Caki2 (cell line): Measurements from ENCODE around the gene NAPG. TPM values are rescaled to one million over a fixed set of nuclear protein-coding genes. Genes with fewer than 3 reads are reported as not detected.
A peak's percentile ranks its signal among the peaks of the same experiment; 100 is the strongest.

ENCODE experiments used
- DNase-seq: peaks from one replicate; pipeline ENCODE4 v3.0.0-alpha.2; 2015; ENCODE audit warnings: low read depth
- in situ Hi-C: cut with HindIII; loops from 2 replicates; pipeline ENCODE4 v1.10.0; 2016; ENCODE audit warnings: low sequenced_read_pairs, low pct_unique_long_range_greater_than_20kb, mixed read lengths
- total RNA-seq: library from RNA; depleted of rRNA; stranded (reverse); fragments of >200 nt; shearing (Covaris generic); gene quantifications from 2 replicates; pipeline ENCODE4 v1.2.3, GENCODE V29; 2014; ENCODE audit warnings: low replicate concordance; rRNA removed

The NAPG gene
- total RNA-seq, result 27.8 and 34.6 TPM in 2 replicates

GRCh38 chr18:10525697-10526560 lies at the start of gene NAPG:
Gene NAPG, plus strand, starts transcription at chr18:10526027. Its CDS starts 76 bp downstream, at chr18:10526103.
- in situ Hi-C loops, result no loop called here
- peak; percentile 93 for DNase-seq

- no peak for DNase-seq
- in situ Hi-C loops, result no loop called here
Observed at GRCh38 chr18:10476338-10476791, 49.5 kb upstream of the NAPG start.

- no peak for DNase-seq
- in situ Hi-C loops, result no loop called here
Observed at GRCh38 chr18:10477121-10477862, 48.5 kb upstream of the NAPG start.

GRCh38 chr18:10477863-10478260 lies 48.0 kb upstream of the NAPG start:
- in situ Hi-C loops, result no loop called here
- no peak for DNase-seq

GRCh38 chr18:10481831-10482230 lies 44.0 kb upstream of the NAPG start:
- no peak for DNase-seq

GRCh38 chr18:10482363-10482984 lies 43.4 kb upstream of the NAPG start:
- no peak for DNase-seq
- in situ Hi-C loops, result no loop called here

More at GRCh38 chr18:10481831-10482230, 44.0 kb upstream of the NAPG start:
- in situ Hi-C loops, result no loop called here

GRCh38 chr18:10482985-10483949 lies 42.6 kb upstream of the NAPG start:
- no peak for DNase-seq
- in situ Hi-C loops, result no loop called here

GRCh38 chr18:10485475-10485874 lies 40.4 kb upstream of the NAPG start:
- in situ Hi-C loops, result no loop called here
- DNase-seq, result no peak

GRCh38 chr18:10486362-10486761 lies 39.5 kb upstream of the NAPG start:
- in situ Hi-C loops, result no loop called here
- no peak for DNase-seq

GRCh38 chr18:10487154-10487553 lies 38.7 kb upstream of the NAPG start:
- in situ Hi-C loops, result no loop called here
- DNase-seq, result no peak

- DNase-seq, result no peak
- in situ Hi-C loops, result no loop called here
Observed at GRCh38 chr18:10488017-10488416, 37.8 kb upstream of the NAPG start.

GRCh38 chr18:10490401-10491165 lies 35.2 kb upstream of the NAPG start:
- DNase-seq, result no peak
- in situ Hi-C loops, result no loop called here

- in situ Hi-C loops, result no loop called here
- no peak for DNase-seq
Observed at GRCh38 chr18:10495936-10496335, 29.9 kb upstream of the NAPG start.

- DNase-seq, result no peak
- in situ Hi-C loops, result no loop called here
Observed at GRCh38 chr18:10497206-10497749, 28.5 kb upstream of the NAPG start.

GRCh38 chr18:10499230-10499629 lies 26.6 kb upstream of the NAPG start:
- DNase-seq, result no peak
- in situ Hi-C loops, result no loop called here

- DNase-seq, result no peak
- in situ Hi-C loops, result no loop called here
Observed at GRCh38 chr18:10500038-10500437, 25.8 kb upstream of the NAPG start.

GRCh38 chr18:10504723-10505122 lies 21.1 kb upstream of the NAPG start:
- in situ Hi-C loops, result no loop called here
- DNase-seq, result no peak
